ENCODE results near the gene GBE1. TPM values are rescaled to one million over a fixed set of nuclear protein-coding genes. Genes with fewer than 3 reads are reported as not detected.
"Not testable (repeated sequence)": the region's sequence is repeated elsewhere in the genome, so short reads cannot be mapped to it uniquely, and the experiment has no call there.

GBE1 gene
- total and polyA plus RNA-seq, 10 of the 15 experiments (the other 5 are each of a cell fraction or from before 2014, with no cell fraction given), result 21.4 to 62.2 (median 41.5) TPM

DNA sequence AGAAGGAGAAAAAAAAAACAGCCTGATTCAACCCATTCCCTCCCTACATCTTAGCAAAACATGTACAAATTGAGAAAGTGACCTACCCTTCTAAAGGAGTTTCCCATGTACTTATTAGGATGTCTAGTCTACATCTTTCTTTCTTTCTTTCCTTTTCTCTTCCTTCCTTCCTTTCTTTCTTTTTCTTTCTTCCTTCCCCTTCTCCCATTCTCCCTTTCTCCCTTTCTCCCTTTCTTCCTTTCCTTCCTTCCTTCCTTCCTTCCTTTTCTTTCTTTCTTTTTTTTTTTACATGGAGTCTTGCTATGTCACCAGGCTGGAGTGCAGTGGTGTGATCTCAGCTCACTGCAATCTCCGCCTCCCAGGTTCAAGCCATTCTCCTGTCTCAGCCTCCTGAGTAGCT, 269.0 kb downstream of the GBE1 start:
- H3K27ac ChIP-seq (ENCODE audit: control insufficient read depth, insufficient read depth); H2AFZ ChIP-seq (ENCODE audit: control insufficient read depth, low read depth, low read length); H3K9ac ChIP-seq (ENCODE audit: control insufficient read depth, insufficient read depth, low read length); BruUV-seq (replicated peaks); H3K4me1 ChIP-seq (ENCODE audit: control insufficient read depth, insufficient read depth, low read length); POLR2A ChIA-PET; H3K27me3 ChIP-seq (replicated peaks in 1 of 2; ENCODE audit: control insufficient read depth in 2 of 2, insufficient read depth in 2 of 2, low read length in 1 of 2); H3K4me2 ChIP-seq (ENCODE audit: control insufficient read depth, insufficient read depth); H4K20me1 ChIP-seq (ENCODE audit: control insufficient read depth, insufficient read depth); DNase-seq (ENCODE audit: low read depth, low spot score); H3K9me3 ChIP-seq (replicated peaks; ENCODE audit: control insufficient read depth, insufficient read depth, low read length); H3K4me3 ChIP-seq; ATAC-seq; FAIRE-seq; H3K36me3 ChIP-seq (ENCODE audit: control insufficient read depth in 2 of 2, insufficient read depth in 2 of 2, low read length in 1 of 2); H3K79me2 ChIP-seq (ENCODE audit: control insufficient read depth, insufficient read depth, low read length): not testable (repeated sequence)
- ChIA-PET CTCF (interaction anchor here (0.7 to 4.0 kb wide), 7 partner anchors 9 to 1314 kb away, joined by 4 to 30 read pairs (median 4); no protein-coding TSS in a partner anchor), RAD21 (ENCODE audit: unreplicated experiment) (interaction anchor here (0.6 kb wide), 1 partner anchor 152 kb away, joined by 3 read pairs; no protein-coding TSS in a partner anchor), SMC1A (ENCODE audit: uncharacterized antibody, unreplicated experiment) (interaction anchor here (1.5 to 2.1 kb wide), 2 partner anchors 374 to 640 kb away, joined by 3 to 15 read pairs; no protein-coding TSS in a partner anchor)
- 100% methylated on average over 1 of the region's 1 CpG for WGBS (ENCODE audit: insufficient coverage, insufficient replicate concordance, low lambda C conversion rate, missing lambda C conversion rate)
- in situ Hi-C loops (cut with MboI) (loop anchor here (10.0 kb wide), 1 partner anchor 632 kb away; no protein-coding TSS in a partner anchor), intact Hi-C loops (cut with micrococcal nuclease; ENCODE audit: unreplicated experiment) (loop anchor here (5.0 kb wide), 2 partner anchors 150 to 270 kb away; partner anchors contain the start of gene GBE1)

- H3K9me3 ChIP-seq (replicated peaks; ENCODE audit: control insufficient read depth, insufficient read depth, low read length), result no peaks in the 10 kb centered on the region
- no peak overlapping the region for H2AFZ ChIP-seq (ENCODE audit: control insufficient read depth, low read depth, low read length)
- POLR2A ChIA-PET, result no interaction called here
- no peak overlapping the region for H3K9ac ChIP-seq (ENCODE audit: control insufficient read depth, insufficient read depth, low read length)
- no peak for ATAC-seq
- no TSS peak for BruUV-seq (replicated peaks)
- no peaks in the 10 kb centered on the region for H3K4me1 ChIP-seq (ENCODE audit: control insufficient read depth, insufficient read depth, low read length)
- no peaks in the 10 kb centered on the region for H4K20me1 ChIP-seq (ENCODE audit: control insufficient read depth, insufficient read depth)
- TF ChIP-seq, protein P1, sequence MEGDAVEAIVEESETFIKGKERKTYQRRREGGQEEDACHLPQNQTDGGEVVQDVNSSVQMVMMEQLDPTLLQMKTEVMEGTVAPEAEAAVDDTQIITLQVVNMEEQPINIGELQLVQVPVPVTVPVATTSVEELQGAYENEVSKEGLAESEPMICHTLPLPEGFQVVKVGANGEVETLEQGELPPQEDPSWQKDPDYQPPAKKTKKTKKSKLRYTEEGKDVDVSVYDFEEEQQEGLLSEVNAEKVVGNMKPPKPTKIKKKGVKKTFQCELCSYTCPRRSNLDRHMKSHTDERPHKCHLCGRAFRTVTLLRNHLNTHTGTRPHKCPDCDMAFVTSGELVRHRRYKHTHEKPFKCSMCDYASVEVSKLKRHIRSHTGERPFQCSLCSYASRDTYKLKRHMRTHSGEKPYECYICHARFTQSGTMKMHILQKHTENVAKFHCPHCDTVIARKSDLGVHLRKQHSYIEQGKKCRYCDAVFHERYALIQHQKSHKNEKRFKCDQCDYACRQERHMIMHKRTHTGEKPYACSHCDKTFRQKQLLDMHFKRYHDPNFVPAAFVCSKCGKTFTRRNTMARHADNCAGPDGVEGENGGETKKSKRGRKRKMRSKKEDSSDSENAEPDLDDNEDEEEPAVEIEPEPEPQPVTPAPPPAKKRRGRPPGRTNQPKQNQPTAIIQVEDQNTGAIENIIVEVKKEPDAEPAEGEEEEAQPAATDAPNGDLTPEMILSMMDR (IDR thresholded peaks at IDR 0.05 in 2 of 3, conservative IDR thresholded peaks at IDR 0.05 in 1 of 3; ENCODE audit: control insufficient read depth in 2 of 3, extremely low read depth in 1 of 3, insufficient read depth in 1 of 3, low read depth in 3 of 3, low read length in 3 of 3), result no peak
- TF ChIP-seq MTA2 (IDR thresholded peaks at IDR 0.05; ENCODE audit: low read depth) (no peak), GABPA (IDR thresholded peaks at IDR 0.05; ENCODE audit: low read depth) (no peak), CBFB (IDR thresholded peaks at IDR 0.05; ENCODE audit: low read depth) (no peak), ATF7 (IDR thresholded peaks at IDR 0.05; ENCODE audit: low read depth) (no peak), DPF2 (IDR thresholded peaks at IDR 0.05) (no peak), STAT1 (conservative IDR thresholded peaks at IDR 0.05) (no peak), GATAD2B (conservative IDR thresholded peaks at IDR 0.05; ENCODE audit: low read depth) (no peak)
- TF ChIP-seq, protein P2, sequence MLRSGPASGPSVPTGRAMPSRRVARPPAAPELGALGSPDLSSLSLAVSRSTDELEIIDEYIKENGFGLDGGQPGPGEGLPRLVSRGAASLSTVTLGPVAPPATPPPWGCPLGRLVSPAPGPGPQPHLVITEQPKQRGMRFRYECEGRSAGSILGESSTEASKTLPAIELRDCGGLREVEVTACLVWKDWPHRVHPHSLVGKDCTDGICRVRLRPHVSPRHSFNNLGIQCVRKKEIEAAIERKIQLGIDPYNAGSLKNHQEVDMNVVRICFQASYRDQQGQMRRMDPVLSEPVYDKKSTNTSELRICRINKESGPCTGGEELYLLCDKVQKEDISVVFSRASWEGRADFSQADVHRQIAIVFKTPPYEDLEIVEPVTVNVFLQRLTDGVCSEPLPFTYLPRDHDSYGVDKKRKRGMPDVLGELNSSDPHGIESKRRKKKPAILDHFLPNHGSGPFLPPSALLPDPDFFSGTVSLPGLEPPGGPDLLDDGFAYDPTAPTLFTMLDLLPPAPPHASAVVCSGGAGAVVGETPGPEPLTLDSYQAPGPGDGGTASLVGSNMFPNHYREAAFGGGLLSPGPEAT (IDR thresholded peaks at IDR 0.05; ENCODE audit: low read depth), result no peak
- in situ Hi-C loops (cut with MboI) (loop anchor here (10.0 kb wide), 1 partner anchor 633 kb away; no protein-coding TSS in a partner anchor), intact Hi-C loops (cut with micrococcal nuclease; ENCODE audit: unreplicated experiment) (loop anchor here (5.0 kb wide), 2 partner anchors 150 to 270 kb away; partner anchors contain the start of gene GBE1)
- H3K27ac ChIP-seq (ENCODE audit: control insufficient read depth, insufficient read depth), result no peak overlapping the region
- peaks cover 0 to 3% of the 10 kb centered on the region in 2 experiments; a peak in 1 of 4 replicates for H3K36me3 ChIP-seq (ENCODE audit: control insufficient read depth in 2 of 2, insufficient read depth in 2 of 2, low read length in 1 of 2)
- no peak overlapping the region for H3K4me3 ChIP-seq
- H3K27me3 ChIP-seq (replicated peaks in 1 of 2; ENCODE audit: control insufficient read depth in 2 of 2, insufficient read depth in 2 of 2, low read length in 1 of 2), result no peaks in the 10 kb centered on the region
- CTCF ChIA-PET, result interaction anchor here (0.8 to 4.0 kb wide), 12 partner anchors 9 to 417 kb away, joined by 3 to 30 read pairs (median 8); no protein-coding TSS in a partner anchor
- H3K4me2 ChIP-seq (ENCODE audit: control insufficient read depth, insufficient read depth), result no peak overlapping the region
- SMC1A ChIA-PET (ENCODE audit: uncharacterized antibody, unreplicated experiment), result interaction anchor here (1.5 to 2.1 kb wide), 2 partner anchors 375 to 641 kb away, joined by 3 to 15 read pairs; no protein-coding TSS in a partner anchor
- DNase-seq (ENCODE audit: low read depth, low spot score), result no peak
- RAD21 ChIA-PET (ENCODE audit: unreplicated experiment), result no interaction called here
- no peaks in the 10 kb centered on the region for H3K79me2 ChIP-seq (ENCODE audit: control insufficient read depth, insufficient read depth, low read length)
- 94% methylated on average over 4 of the region's 4 CpGs for WGBS (ENCODE audit: insufficient coverage, insufficient replicate concordance, low lambda C conversion rate, missing lambda C conversion rate)
- FAIRE-seq, result no peak
These were observed 269.4 kb downstream of the GBE1 start for GRCh38 chr3:81492040-81492439.
